Stimulated activated CD8-positive, alpha-beta memory T cell treated with anti-CD3 and anti-CD28 coated beads, Interleukin-4, amount 100 ng/mL, for 4 hours (primary cell): ENCODE data around the gene HERC5.
"Not testable (repeated sequence)": the region's sequence is repeated elsewhere in the genome, so short reads cannot be mapped to it uniquely, and the experiment has no call there.

Experiments used
- DNase-seq, 2 donors: peaks; one replicate each; pipeline ENCODE4 v3.0.0-alpha.2; 2020; ENCODE audit warnings: low read depth in 2 of 2, low spot score in 1 of 2

HERC5 gene

DNA sequence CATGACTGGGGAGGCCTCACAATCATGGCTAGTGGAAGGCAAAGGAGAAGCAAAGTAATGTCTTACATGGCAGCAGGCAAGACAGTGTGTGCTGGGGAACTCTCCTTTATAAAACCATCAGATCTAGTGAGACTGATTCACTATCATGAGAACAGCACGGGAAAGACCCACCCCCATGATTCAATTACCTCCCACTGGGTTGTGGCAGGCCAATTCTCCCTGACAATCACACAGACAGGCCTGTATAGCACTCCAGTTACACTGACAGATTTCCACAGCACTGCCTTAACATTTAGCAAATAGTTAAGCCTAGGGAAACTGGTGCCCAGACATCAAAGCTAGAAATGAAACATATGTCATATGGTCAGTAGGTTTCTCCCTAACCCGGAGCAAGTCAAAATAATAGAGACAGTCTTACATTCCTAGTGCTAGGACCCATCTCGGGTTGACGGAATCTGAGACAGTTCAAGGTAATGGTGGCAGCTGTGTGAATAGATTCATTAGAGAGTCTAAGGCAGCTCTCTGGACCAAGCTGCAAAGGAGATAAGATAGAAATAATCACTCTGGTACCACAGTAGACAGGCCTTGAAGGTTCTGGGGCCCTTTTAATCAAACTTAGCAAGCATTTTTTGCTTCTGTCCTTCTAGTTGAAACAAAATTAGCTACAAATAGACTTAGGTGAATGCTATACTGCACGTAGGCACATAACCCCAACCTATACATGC, 9.4 kb upstream of the HERC5 start:
- DNase-seq: no peak

DNA sequence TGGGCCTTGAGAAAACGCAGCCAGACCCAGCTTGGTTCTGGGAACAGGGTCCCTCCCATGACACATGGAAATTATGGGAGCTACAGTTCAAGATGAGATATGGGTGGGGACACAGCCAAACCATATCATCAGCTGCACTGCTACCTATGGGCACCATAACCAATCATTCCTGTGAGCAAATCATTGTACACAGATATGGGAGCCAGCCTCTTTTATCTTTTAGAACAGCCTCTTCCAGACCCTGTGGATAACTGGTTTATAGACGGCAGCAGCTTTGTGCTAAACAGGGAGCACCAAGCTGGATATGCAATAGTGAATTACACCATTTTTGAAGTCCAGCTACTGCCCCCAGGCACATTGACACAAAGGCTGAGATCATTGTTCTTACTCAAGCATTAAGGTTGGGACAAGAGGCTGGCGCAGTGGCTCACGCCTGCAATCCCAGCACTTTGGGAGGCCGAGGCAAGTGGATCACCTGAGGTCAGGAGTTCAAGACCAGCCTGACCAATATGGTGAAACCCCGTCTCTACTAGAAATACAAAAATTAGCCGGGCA, 8.6 kb upstream of the HERC5 start:
- DNase-seq: not testable (repeated sequence)

DNA sequence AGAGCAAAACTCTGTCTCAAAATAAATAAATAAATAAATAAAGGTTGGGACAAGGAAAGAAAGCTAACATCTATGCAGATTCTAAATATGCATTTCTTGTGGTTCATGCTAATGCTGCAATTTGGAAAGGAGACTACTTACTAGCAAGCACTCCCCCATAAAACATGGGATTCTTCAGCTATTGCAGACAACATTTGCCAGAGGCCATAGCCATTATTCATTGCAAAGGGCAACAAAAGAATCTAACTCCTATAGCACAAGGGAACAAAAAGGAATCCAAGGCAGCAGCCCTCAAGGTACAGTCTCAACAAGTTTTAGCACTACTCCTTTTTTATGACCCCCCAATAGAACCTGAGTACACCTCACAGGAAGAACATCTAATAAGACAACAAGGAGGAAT, 8.0 kb upstream of the HERC5 start:
- DNase-seq: no peak

DNA sequence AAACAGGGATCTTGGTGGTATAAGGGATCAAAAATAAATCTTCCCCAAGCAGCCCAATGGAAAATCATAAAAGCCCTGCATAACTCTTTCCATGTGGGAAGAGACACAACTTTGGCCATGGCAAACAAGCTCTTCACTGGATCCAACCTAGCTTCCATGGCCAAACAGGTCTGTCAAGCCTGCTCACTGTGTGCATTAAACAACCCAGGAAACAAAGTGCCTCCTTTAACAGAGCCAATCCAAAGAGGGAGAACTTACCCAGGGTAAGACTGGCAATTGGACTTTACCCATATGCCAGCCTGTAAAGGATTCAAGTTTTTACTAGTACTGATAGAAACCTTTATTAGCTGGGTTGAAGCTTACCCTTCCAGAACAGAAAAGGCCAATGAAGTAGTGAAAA, 7.6 kb upstream of the HERC5 start:
- DNase-seq: no peak

DNA sequence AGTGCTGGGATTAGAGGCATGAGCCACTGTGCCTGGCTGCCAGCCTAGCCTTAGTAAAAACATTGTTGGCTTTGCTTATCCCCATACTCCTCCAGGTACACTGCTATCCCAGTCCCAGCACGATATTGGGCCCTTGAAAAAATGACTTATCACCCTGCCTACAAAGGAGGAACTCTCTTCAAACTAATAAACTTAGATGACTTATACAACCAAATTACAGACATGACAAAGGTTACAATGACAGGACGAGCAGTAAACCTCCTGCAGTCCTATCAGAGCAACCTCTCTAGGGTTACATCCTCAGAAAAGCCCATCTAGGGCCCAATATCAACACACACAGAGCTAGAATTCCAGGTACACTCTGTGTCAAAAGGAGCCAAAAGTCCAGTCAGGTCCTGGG, 5.7 kb upstream of the HERC5 start:
- DNase-seq: no peak

DNA sequence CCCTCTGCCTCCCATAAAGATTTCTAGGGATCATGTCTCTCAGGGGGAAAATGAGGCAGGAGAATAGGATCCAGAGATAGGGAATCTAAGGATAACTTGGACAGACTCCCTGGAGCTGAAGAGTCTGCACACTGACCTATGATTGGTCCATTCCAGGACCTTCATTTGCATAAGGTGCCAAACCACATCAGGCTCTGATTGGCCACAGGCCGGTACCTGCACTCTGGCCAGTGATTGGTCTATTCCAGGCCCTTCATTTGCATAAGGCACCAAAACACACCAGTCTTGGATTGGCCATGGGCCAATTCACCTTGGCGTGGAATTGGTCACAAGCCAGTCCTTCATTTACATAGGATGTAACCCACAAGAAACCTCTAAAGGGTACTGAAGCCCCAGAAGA, 4.0 kb upstream of the HERC5 start:
- no peak for DNase-seq

DNA sequence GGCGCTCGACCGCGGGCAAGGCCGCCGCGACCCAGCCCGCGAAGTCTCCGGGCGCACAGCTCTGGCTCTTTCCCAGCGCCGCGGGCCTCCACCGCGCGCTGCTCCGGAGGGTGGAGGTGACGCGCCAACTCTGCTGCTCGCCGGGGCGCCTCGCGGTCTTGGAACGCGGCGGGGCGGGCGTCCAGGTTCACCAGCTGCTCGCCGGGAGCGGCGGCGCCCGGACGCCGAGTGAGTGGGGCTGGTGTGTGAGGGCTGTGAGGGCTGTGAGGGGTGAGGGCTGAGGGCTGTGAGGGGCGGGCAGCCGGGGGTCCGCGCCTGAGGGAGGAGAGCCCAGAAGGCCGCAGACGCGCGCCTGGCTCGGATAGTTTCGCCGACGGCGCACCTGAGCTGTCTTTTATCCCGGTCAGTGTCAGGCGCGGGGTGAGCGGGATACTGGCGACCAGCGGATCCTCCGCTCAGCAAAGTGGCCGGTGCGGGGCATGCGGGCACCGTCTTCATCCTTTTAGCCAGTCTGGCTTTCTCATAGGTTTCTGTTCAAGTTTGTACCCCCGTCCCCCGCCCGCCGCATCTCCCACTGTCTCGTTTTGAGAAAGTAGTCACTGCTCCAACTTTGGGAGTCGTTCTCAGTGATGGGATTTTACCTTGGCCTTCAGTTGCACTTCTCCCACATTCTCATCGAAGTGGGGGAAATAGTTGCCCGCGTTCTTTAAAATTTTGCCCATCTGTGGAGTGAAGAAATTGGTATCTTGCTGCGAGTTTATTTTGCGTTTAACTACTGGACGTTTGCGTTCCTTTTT, 586 bp downstream of the HERC5 start:
- peak in 1 of 2 donors; percentile 6 for DNase-seq

DNA sequence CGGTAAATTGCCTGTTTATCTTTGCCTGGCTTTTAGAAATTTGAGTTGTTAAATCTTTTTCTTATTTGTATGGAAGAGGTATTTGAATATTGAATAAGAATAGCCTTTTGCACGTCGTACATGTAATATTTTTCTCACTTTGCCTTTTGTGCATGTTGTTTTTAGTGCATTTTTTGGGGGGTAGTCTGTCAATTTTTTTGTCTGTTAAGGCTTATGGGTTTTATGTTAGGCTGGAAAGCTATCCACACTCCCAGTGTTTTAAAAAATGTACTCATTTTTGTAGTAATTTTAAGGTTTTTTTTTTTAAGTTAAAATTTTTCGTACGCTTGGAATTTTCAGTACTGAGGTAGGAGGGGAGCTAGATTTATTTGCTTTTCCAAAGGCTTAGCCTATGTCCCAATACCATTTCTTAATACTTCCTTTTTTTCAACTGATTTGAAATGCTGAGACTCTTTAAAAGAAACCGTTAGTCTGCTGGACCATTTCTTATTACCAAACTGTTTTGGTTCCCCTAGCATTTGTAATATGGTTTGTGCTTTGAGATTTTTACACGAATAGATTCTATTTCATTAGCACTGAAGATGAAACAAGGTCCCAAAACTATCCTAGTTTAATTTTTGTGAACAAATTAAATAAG, 1.3 kb downstream of the HERC5 start:
- no peak for DNase-seq

DNA sequence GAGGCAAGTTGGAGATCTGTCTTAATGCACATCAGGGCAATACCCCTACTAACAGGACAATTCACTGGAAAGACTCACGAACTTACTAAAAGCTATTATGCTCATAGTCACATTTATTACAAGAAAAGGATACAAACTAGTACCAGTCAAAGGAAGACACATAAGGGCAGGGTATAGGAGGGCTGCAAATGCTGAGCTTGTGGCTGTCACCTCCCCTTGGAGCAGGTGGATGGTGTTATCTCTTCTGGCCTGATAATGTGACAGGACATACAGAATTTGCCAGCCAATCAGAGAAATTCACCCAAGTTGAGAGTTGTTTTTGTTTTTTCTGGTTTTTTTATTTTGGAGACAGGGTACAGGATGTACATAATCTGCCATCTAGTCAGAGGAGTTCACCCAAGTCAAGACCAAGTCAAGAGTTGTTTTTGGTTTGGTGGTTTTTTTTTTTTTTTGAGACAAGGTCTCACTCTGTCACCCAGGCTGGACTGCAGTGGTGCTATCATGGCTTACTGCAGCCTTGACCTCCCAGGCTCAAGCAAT, 8.8 kb downstream of the HERC5 start:
- no peak for DNase-seq

DNA sequence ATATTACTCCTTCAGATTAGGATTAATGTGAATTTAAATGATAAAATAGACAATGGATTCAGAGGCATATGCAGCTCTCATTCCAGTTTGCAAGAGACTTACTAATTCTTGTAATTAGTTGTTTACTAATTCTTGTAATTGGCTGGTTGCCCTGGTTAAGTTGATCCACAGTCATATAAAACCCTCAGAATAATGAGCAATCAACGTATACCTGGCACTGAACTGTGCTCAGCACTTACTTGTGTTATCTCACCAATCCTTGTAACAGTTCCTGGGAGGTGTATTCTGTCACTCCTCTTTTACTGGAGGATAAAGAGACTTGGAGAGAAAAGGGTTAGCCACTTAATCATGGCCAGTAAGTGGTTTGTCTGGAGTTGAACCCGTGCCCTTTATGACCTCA, 10.5 kb downstream of the HERC5 start:
- DNase-seq: no peak

DNA sequence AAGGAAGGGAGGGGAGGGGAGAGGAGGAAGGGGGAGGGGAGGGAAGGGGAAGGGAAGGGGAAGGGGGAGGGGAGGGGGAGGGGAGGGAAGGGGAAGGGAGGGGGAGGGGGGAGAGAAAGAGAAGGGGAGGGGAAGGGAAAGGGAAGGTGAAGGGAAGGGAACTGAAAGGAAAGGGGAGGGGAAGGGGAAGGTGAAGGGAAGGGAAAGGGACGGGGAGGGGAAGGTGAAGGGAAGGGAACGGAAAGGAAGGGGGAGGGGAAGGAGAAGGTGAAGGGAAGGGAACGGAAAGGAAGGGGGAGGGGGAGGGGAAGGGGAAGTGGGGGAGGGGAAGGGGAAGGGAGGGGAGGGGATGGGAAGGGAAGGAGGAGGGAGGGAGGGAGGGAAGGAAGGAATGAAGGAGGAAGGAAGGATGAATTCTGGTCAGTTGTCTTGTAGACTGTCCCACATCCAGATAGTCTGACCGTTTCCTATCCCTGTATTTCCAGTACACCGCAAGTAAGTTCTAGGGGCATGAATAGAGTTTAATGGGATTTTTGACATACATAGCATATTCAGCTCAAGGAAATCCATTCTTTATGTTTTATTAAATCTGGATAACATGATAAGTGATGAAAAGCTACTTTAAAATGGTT, 20.4 kb downstream of the HERC5 start:
- no peak for DNase-seq

DNA sequence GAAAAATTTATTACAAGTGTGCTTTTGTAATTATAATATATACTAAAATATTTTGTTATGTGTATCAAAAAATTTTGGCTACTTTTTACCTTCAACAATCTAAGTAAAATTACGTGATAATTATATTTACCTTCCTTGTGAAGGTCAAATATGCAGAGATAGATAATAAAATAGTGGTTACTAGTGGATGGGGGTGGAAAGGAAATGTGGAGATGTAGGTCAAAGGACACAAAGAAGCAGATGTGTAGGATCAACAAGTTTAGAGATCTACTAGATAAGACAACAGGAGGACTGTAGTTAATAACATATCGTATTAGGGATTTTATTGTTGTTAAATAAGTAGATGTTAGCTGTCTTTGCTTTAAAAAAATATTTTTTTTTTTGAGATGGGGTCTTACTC, 21.3 kb downstream of the HERC5 start:
- DNase-seq: no peak

DNA sequence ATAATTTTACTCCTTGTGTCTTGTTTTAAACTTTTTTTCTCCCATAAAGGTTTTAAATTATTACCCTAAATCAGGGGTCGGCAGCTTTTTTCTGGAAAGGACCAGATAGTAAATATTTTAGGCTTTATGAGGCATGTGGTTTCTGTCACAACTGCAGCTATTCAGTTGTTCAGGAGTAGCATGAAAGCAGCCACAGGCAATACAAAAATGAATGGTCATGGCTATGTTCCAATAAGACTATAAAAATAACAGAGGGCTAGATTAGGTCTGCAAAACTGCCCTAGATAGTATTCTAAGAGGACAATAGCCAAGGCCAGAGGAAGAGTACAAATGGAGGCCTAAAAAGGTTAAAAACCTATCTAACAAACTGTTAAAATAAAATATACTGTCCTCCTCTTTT, 24.6 kb downstream of the HERC5 start:
- DNase-seq: no peak

DNA sequence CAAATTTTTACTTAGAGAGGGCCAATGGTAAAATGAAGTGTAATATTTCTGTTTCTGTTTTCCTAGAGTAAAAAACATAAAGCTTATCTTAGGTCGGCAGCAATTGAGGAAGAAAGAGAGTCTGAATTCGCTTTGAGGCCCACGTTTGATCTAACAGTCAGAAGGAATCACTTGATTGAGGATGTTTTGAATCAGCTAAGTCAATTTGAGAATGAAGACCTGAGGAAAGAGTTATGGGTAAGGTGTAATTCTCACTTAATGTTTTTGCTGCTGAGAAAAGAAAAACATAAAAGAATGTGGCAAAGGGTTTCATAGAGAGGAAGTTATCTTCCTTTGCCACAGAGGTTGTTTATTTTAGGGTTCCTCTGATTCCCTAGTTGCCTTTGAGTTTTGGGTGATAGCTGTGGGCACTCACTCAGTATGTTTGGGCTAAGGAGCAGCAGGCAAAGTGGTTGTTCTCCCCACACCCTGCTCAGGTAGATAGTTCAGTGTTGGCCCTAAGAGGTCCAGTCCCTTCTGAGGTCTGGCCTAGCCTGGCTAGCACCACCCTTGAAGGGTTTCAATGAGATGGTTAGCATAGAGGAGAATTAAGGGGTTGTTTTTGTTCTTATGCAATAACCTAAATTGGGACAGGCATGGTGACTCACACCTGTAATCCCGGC, 32.3 kb downstream of the HERC5 start:
- DNase-seq: no peak

DNA sequence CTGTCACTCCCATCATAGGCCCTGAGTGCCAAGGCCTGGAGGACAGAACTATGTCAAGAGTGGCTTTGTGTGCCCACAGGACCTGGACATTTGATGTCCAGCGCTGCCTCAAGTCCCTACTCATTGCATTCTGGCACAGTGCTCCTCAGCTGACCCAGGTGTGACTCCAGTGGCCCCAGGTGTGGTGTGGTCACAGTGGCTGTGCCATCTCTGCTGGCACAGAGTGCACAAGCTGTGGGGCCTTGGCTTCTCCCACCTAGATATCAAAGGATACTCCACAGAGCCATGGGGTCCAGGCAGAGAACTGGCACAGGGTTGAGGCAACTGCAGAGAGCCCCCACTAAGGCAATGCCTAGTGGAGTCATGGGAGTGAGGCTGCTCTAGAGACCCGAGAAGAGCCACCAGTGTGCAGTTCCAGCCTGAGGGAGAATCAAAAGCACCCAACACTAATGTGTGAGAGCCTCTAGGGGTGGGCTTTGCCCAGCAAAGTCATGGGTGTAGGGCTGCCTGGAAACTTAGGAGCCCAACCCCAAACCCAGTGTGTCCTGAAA, 41.0 kb downstream of the HERC5 start:
- no peak for DNase-seq

DNA sequence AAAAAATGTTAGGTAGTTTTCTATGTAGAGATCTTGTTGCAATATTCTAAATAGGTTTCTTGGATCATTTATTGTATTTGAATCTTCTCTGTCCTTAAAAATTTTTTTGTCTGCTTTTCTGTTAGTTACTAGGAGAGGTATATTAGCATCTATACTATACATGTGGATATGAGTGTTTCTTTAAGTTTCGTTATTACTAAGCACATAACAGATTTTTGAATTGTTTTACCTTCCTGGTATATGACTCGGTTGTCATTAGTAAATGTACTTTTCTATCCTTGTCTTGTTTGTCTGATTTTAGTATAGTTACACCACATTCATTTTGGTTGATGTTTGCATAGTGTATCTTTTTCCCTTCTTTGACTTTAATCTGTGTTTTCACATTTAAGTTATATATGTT, 46.4 kb downstream of the HERC5 start:
- no peak for DNase-seq

DNA sequence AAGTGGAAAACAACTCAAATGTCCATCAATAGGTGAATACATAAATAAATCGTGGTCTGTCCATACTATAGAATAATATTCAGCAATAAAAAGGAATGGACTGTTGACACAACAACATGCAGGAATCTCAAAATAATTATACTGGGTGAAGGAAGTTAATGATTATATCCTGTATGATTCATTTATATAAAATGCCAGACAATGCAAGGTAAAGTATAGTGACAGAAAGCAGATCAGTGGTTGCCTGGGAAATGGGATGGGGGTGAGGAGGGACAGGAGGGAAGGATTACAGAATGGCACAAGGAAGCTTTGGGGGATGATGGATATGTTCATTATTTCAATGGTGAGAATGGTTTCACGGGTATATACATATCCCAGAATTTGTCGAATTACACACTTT, 54.3 kb downstream of the HERC5 start:
- no peak for DNase-seq

DNA sequence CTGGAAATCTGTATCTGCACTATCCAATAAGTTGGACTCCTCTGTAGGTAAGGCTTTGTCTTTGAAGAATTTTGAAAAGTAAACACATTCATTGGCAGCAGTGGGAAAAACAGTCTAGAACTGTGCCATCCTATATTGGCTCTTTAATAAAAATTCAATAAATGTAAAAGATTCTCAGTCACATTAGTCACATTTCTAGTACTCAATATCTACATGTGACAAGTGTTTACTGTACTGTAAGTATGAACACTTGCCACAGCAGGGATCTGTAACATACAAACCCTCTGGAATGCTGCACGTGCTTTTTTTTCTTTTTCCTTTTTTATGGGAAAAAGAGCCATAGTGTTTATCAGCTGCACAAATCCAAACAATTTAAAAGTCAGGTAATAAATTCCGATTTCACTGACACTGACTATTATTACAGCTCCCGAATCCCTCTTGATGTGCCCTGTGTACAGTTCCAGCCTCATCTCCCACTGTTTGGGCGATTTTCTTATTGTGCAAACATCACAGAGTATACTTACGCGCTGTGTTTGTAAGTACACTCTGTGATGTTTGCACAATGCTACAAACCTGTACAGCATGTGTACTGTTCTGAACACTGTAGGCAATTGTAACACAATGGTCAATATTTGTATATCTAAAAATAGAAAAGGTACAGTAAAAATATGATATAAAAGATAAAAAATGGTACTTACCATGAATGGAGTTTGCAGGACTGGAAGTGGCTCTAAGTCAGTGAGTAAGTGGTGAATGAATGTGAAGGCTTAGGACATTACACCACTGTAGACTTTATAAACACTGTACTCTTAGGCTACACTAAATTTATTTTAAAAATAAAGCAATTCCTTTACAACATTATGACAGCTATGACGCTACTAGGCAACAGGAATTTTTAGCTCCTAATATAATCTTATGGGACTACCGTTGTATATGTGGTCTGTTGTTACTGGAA, 57.9 kb downstream of the HERC5 start:
- DNase-seq: no peak

DNA sequence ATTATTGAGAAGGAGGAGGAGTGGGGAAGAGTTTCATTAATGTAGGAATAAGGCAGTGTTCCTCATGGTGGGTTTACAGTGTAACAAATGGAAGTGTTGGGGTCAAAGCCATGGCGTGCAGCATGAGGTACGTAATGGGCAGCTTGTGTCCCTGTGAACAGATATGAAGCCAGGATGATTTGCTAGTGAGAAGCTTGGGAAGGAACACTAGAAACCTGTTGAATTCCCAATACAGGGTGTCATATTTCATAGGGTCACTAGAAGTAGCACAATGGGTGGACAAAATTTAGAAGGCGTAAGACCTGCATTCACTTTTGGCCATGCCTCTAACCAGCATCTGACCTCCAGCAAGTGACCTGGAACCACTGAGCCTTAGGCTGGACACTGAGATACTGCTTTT, 59.8 kb downstream of the HERC5 start:
- no peak for DNase-seq
